Measurements from ENCODE around the gene TRIOBP.
A peak's percentile ranks its signal among the peaks of the same experiment; 100 is the strongest.

TRIOBP gene

DNA sequence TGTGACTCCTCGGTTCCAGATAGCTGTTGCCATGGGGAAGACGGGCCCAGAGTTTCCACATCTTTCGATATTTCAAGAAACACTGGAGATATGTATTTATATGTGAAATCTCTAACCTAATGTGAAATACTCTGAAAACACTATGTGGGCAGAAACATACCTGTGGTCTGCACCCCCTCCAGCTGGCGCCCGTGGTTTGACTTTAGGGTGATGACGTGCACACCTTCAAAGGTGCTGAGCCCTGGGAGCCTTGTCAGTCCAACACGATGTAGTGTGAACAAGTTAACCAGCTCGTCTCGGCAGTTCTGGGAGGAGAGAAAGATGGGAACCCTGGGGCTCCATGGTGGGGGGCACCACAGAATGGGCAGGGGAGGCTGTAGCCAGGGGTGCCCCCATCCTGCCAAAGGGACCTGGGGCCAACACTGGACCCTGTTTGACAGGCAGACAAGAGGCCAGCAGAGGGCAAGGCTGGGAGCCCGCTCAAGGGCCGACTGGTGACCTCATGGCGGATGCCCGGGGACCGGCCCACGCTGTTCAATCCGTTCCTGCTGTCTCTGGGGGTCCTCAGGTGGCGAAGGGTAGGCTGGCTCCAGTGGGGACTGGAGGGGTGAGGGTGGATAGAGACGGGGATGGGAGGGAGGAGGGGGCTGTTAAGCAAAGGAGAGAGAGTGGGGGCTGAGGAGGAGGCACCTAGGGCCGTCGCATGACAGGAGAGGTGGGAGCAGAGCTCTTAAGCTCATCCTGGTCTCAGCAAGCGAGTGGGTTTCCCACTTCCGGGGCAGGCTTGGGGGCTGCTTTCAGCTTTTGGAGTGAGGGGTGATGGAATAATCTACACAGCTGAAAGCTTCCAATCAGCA lies 43.8 kb downstream of the TRIOBP start:
- no peaks in the 10 kb centered on the region for H3K9me3 ChIP-seq (ENCODE audit: insufficient read depth, low read depth, low read length)
- peaks cover 94% of the 10 kb centered on the region for H3K27me3 ChIP-seq (ENCODE audit: insufficient read depth, low read length)
- H3K4me3 ChIP-seq (ENCODE audit: low read length), result no peak overlapping the region
- H3K4me1 ChIP-seq (ENCODE audit: insufficient read depth, low read length), result no peaks in the 10 kb centered on the region
- no peaks in the 10 kb centered on the region for H3K36me3 ChIP-seq (ENCODE audit: insufficient read depth, low read depth, low read length)
- no peak overlapping the region for H3K9ac ChIP-seq (ENCODE audit: low read depth, low read length)
- H3K27ac ChIP-seq (ENCODE audit: low read length), result no peak overlapping the region

DNA sequence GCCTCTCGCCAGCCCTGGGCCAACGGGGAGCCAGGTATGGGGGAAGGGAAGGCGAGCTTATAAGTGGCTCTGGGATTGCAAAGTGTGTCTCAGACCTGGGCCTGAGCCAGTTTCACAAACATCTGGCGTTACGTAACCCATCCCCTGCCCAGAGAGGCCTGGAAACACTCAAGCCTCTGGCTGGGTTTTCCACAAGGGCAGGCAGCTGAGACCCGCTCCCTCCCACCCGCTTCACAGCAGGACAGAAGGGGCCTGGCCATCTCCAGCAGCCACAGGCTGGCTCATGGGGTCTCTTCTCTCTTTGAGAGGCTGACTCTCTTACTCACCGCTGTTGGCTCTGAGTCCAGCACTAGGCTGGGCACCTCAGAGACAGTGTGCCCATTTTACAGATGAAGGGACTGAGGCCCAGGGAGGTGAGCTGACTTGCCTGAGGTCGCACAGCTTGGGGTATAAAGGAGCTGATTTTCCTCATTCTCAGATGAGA lies 44.5 kb downstream of the TRIOBP start:
- H3K9me3 ChIP-seq (ENCODE audit: insufficient read depth, low read depth, low read length), result no peaks in the 10 kb centered on the region
- no peaks in the 10 kb centered on the region for H3K4me1 ChIP-seq (ENCODE audit: insufficient read depth, low read length)
- H3K36me3 ChIP-seq (ENCODE audit: insufficient read depth, low read depth, low read length), result no peaks in the 10 kb centered on the region
- peaks cover 87% of the 10 kb centered on the region for H3K27me3 ChIP-seq (ENCODE audit: insufficient read depth, low read length)
- no peak overlapping the region for H3K27ac ChIP-seq (ENCODE audit: low read length)
- H3K4me3 ChIP-seq (ENCODE audit: low read length), result no peak overlapping the region
- H3K9ac ChIP-seq (ENCODE audit: low read depth, low read length), result no peak overlapping the region

DNA sequence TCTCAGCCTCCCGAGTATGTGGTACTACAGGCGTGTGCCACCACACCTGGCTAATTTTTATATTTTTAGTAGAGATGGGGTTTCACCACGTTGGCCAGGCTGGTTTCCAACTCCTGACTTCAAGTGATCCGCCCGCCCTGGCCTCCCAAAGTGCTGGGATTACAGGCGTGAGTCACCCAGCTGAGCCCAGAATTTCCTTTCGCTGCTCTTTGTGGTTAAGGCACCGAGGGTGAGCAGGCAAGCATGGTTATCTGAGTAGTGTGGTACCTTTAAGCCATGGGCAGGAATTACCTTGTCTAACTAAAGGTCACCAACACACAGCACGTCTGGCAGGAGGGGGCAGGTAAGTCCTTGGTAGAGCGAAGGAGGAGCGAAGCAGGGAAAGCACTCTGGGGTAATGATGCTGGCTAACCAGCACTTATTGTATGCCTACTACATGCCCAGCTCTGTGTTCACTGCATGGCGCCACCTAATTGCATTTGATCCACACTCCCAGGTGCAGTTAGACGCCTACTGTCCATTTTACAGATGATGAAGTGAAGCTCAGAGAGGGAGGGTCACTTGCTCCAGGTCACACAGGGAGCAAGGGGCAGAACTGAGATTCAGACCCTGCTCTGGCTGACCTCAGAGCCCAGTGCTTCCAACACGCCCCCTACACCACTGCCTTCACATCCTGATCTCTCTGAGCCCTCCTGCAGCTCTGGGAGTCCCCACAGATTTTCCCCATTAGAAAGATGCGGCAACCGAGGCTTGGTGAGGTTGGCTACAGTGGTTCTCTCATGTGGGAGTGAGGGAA lies 45.7 kb downstream of the TRIOBP start:
- Histone ChIP-seq H3K36me3 (ENCODE audit: insufficient read depth, low read depth, low read length) (no peaks in the 10 kb centered on the region), H3K27ac (ENCODE audit: low read length) (no peak overlapping the region), H3K4me3 (ENCODE audit: low read length) (no peak overlapping the region), H3K9ac (ENCODE audit: low read depth, low read length) (no peak overlapping the region), H3K9me3 (ENCODE audit: insufficient read depth, low read depth, low read length) (no peaks in the 10 kb centered on the region), H3K27me3 (ENCODE audit: insufficient read depth, low read length) (peaks cover 77% of the 10 kb centered on the region), H3K4me1 (ENCODE audit: insufficient read depth, low read length) (peaks cover 2% of the 10 kb centered on the region; the same call in 1 of the 2 replicates)

DNA sequence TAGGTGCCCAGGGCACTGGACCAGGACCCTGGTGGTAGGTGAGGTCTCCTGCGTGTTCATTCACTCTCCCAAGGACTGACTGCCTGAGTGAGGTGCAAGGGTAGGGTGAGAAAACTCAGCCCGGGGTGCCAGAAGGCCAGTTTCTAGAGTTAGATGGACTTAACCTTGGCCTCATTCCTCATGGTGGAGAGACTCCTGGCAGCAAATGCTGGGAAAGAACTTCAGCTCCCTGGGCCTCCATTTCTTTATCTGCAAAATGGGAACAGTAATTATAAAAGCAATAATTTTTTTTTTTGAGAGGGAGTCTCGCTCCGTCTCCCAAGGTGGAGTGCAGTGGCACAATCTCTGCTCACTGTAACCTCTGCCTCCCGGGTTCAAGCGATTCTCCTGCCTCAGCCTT lies 47.7 kb downstream of the TRIOBP start:
- Histone ChIP-seq H3K9ac (ENCODE audit: low read depth, low read length) (no peak overlapping the region), H3K4me3 (ENCODE audit: low read length) (no peak overlapping the region), H3K4me1 (ENCODE audit: insufficient read depth, low read length) (peaks cover 5% of the 10 kb centered on the region; the same call in 1 of the 2 replicates)

DNA sequence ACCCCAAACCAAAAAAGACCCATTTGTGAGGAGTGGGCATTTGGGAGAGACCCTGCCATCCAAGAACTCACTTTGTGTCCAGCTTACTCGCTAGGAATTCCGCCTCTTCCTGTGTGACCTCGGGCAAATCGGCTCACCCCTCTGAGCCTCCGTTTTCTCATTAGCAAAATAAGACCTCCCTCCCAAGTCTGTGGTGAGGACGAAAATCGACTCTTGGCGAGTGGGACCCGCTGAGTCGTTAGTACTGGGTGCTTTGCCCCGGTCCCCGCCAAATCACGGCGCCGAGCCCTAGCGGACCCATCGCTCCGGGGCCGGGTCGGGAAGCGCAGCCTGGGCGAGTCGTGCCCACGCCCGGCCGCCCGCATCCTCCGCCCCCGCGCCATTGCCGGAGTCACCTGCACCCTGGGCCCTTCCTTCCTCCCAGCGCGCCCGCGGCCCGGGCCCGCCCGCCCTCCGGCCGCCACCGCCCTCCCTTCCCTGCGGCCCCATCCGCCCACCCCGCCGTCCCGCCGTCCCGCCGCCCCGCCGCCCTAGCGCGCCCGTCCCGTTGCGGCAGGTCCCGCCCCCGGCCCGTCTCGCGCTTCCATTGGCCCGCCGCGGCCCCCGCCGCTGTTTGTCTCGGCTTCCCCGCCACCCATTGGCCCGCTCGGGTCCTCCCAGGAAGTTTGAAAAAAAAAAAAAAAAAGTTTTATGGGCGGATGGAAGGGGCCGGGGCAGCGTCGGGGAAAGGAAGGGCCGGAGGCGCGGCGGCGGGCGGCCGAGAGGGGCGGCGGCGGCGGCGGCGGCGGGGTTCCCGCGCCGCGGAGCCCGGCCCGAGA lies 48.9 kb downstream of the TRIOBP start:
- peaks cover 5% of the 10 kb centered on the region; the same call in 1 of the 2 replicates for H3K4me1 ChIP-seq (ENCODE audit: insufficient read depth, low read length)
- H3K9me3 ChIP-seq (ENCODE audit: insufficient read depth, low read depth, low read length), result no peaks in the 10 kb centered on the region
- H3K36me3 ChIP-seq (ENCODE audit: insufficient read depth, low read depth, low read length), result no peaks in the 10 kb centered on the region
- H3K27ac ChIP-seq (ENCODE audit: low read length), result no peak overlapping the region
- peak overlapping the region; percentile 82 for H3K9ac ChIP-seq (ENCODE audit: low read depth, low read length)
- peaks cover 50% of the 10 kb centered on the region for H3K27me3 ChIP-seq (ENCODE audit: insufficient read depth, low read length)
- H3K4me3 ChIP-seq (ENCODE audit: low read length), result peak overlapping the region; percentile 92

More for the DNA sequence above, 47.7 kb downstream of the TRIOBP start:
- Histone ChIP-seq H3K27ac (ENCODE audit: low read length) (no peak overlapping the region), H3K27me3 (ENCODE audit: insufficient read depth, low read length) (peaks cover 61% of the 10 kb centered on the region), H3K36me3 (ENCODE audit: insufficient read depth, low read depth, low read length) (no peaks in the 10 kb centered on the region), H3K9me3 (ENCODE audit: insufficient read depth, low read depth, low read length) (no peaks in the 10 kb centered on the region)

DNA sequence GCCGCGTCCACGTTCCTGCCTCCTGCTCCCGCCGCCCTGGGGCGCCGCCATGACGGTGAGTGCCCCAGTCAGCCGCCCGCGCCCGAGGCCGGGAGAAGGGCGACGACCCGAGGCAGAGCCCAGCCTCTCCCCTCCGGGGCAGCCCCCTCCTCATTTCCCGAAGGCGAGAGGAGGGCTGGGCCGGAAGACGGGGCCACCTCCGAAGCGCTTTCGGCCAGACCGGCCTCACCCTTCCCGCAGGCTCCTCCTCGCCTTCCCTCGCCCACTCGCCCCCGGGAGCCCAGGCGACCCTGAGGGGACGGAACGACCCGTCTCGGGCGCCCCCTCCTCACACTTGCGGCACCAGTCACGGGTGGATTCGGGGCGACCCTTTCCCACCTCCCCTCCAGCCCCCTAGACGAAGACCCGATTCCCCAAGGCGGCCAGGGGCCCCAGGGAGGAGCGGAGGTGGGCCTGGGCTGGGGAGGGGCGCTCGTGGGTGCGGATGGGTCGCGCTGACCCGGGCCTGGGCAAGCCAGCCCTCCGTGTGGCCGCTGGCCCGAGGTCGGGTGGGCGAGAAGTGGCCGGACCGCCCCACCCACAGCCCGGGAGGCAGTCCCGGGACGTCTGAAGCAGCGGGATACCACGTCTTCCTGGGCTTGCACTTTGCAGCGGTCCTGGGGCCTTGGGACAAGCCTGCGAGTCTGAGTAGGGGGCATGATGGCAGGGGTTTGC lies 49.7 kb downstream of the TRIOBP start:
- H3K27me3 ChIP-seq (ENCODE audit: insufficient read depth, low read length), result peaks cover 42% of the 10 kb centered on the region
- peak overlapping the region; percentile 82 for H3K9ac ChIP-seq (ENCODE audit: low read depth, low read length)
- no peak overlapping the region for H3K27ac ChIP-seq (ENCODE audit: low read length)
- peaks cover 8% of the 10 kb centered on the region; the same call in 1 of the 2 replicates for H3K4me1 ChIP-seq (ENCODE audit: insufficient read depth, low read length)
- H3K4me3 ChIP-seq (ENCODE audit: low read length), result peak overlapping the region; percentile 82
- no peaks in the 10 kb centered on the region for H3K36me3 ChIP-seq (ENCODE audit: insufficient read depth, low read depth, low read length)
- H3K9me3 ChIP-seq (ENCODE audit: insufficient read depth, low read depth, low read length), result no peaks in the 10 kb centered on the region

DNA sequence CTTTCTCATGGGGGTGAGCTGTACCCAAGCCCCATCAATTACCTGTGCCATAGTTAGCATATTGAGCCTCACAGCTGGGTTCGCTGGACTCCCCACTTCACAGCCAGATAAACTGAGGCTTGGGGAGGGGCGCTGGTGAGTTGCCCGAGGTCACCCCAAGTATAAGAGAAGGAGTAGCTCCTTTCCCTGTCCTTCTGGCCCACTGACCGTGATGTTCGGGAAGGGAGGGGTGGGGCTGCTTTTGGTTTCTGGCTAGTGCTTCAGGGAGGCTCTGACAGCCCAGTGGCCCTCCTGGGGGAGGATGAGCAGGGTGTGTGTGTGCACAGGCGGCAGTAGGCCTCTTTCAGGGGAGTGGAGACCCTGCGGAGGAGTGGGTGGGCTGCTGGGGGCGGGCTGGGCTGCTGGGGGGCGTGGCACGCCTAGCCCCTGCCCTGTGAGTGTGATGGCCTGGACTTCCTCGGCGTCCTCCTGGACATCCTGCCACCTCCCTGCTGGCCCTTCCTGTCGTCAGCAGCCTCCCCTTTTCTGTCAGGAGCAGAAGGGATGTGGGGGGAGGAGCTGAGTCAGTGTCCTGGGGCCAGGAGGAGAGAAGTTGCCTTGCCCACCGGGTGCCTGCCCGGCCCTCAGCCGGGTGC lies 50.3 kb downstream of the TRIOBP start:
- no peaks in the 10 kb centered on the region for H3K9me3 ChIP-seq (ENCODE audit: insufficient read depth, low read depth, low read length)
- no peak overlapping the region for H3K27ac ChIP-seq (ENCODE audit: low read length)
- H3K9ac ChIP-seq (ENCODE audit: low read depth, low read length), result peak overlapping the region; percentile 82; the same call in 1 of the 2 replicates
- H3K4me3 ChIP-seq (ENCODE audit: low read length), result peak overlapping the region; percentile 82
- peaks cover 3% of the 10 kb centered on the region; the same call in 1 of the 2 replicates for H3K36me3 ChIP-seq (ENCODE audit: insufficient read depth, low read depth, low read length)
- H3K4me1 ChIP-seq (ENCODE audit: insufficient read depth, low read length), result peaks cover 9% of the 10 kb centered on the region; the same call in 1 of the 2 replicates
- peaks cover 38% of the 10 kb centered on the region for H3K27me3 ChIP-seq (ENCODE audit: insufficient read depth, low read length)

DNA sequence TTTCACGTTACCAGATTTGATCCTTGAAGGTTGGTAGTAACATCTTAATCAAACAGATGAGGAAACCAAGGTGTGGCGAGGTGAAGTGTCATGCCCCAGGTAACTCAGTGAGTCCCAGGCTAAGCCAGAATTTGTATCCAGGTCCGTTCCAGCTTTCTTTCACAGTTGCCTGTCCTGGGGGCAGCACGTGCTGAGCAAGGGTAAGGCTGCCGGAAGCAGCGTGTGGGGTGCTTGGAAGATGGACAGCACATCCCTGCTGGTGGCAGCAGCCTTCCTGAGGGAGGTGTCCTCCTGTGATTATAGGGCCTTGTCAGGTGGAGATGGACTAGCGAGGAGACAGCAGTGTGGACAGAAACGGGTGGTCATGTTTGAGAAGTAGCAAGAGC lies 50.9 kb downstream of the TRIOBP start:
- Histone ChIP-seq H3K36me3 (ENCODE audit: insufficient read depth, low read depth, low read length) (peaks cover 5% of the 10 kb centered on the region; the same call in 1 of the 2 replicates), H3K4me3 (ENCODE audit: low read length) (peak overlapping the region; percentile 82; the same call in 1 of the 2 replicates), H3K9ac (ENCODE audit: low read depth, low read length) (no peak overlapping the region), H3K9me3 (ENCODE audit: insufficient read depth, low read depth, low read length) (no peaks in the 10 kb centered on the region), H3K27me3 (ENCODE audit: insufficient read depth, low read length) (peaks cover 33% of the 10 kb centered on the region), H3K27ac (ENCODE audit: low read length) (no peak overlapping the region), H3K4me1 (ENCODE audit: insufficient read depth, low read length) (peaks cover 9% of the 10 kb centered on the region; the same call in 1 of the 2 replicates)

DNA sequence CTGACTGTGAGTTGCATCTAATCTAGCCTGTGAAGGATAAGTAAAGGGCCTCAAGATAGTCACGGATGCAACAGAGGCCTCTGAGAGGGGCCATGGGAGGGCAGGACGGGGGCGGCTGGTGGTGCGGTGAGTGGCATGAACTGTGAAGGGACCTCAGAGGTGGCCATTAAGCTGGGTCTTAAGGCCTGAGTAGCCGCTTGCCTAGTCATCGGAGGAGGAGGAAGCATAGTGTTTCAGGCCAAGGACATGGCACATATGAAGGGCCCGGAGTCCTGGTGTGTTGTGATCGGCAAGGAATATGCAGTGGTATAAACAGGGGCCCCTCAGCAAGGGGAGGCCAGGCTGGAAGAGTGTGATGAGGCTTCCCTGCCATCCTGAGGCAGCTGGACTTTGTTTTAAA lies 51.8 kb downstream of the TRIOBP start:
- H3K36me3 ChIP-seq (ENCODE audit: insufficient read depth, low read depth, low read length), result peaks cover 8% of the 10 kb centered on the region; the same call in 1 of the 2 replicates
- H3K4me3 ChIP-seq (ENCODE audit: low read length), result no peak overlapping the region
- peaks cover 23% of the 10 kb centered on the region; the same call in 1 of the 2 replicates for H3K27me3 ChIP-seq (ENCODE audit: insufficient read depth, low read length)
- H3K27ac ChIP-seq (ENCODE audit: low read length), result no peak overlapping the region
- no peak overlapping the region for H3K9ac ChIP-seq (ENCODE audit: low read depth, low read length)
- H3K4me1 ChIP-seq (ENCODE audit: insufficient read depth, low read length), result peaks cover 9% of the 10 kb centered on the region; the same call in 1 of the 2 replicates
- no peaks in the 10 kb centered on the region for H3K9me3 ChIP-seq (ENCODE audit: insufficient read depth, low read depth, low read length)

DNA sequence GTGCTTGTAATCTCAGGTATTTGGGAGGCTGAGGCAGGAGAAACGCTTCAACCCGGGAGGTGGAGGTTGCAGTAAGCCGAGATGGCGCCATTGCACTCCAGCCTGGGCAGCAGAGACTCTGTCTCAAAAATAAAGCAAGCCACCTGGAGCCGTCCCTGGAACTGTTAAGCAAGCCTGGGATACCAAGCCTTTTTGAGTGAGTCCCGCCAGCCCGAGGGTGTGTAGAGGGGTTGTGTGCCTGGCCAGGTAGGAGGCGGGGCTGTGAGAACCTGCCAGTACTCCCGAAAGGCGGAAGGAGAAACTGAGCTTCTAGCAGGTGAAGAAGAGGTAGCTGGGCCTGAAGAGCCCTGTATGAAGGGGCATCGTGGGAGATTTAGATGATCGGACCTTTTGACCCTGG lies 52.4 kb downstream of the TRIOBP start:
- H3K27ac ChIP-seq (ENCODE audit: low read length), result no peak overlapping the region
- peaks cover 18% of the 10 kb centered on the region; the same call in 1 of the 2 replicates for H3K27me3 ChIP-seq (ENCODE audit: insufficient read depth, low read length)
- H3K36me3 ChIP-seq (ENCODE audit: insufficient read depth, low read depth, low read length), result peaks cover 10% of the 10 kb centered on the region; the same call in 1 of the 2 replicates
- H3K4me3 ChIP-seq (ENCODE audit: low read length), result no peak overlapping the region
- peaks cover 9% of the 10 kb centered on the region; the same call in 1 of the 2 replicates for H3K4me1 ChIP-seq (ENCODE audit: insufficient read depth, low read length)
- no peak overlapping the region for H3K9ac ChIP-seq (ENCODE audit: low read depth, low read length)
- H3K9me3 ChIP-seq (ENCODE audit: insufficient read depth, low read depth, low read length), result no peaks in the 10 kb centered on the region
